Fibroblast of the conjunctiva (primary cell): ENCODE results near the gene PID1.

ENCODE experiments used
- DNase-seq: peaks from one replicate; pipeline ENCODE4 v3.0.0-alpha.2; 2010; ENCODE audit warnings: low read depth

Gene PID1

DNA sequence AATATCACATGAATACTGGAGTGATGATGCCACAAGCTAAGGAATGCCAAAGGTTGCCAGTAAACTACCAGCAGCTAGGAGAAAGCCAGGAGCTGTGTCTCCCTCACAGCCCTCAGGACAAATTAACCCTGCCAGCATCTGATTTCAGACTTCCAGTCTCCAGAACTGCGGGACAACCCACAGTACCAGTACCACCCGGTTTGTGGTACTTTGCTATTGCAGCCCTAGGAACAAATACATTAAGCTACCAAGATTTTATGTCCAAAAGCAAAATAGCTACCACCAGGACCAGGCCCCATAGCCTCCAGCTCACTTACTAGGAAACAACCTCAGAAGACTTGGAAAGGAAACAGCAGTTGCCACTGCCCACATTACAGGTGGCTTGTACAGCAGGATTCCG lies 10.0 kb downstream of the PID1 start:
- no peak for DNase-seq

GRCh38 chr2:229257985-229258384 lies 13.1 kb downstream of the PID1 start:
- DNase-seq, result no peak

DNA sequence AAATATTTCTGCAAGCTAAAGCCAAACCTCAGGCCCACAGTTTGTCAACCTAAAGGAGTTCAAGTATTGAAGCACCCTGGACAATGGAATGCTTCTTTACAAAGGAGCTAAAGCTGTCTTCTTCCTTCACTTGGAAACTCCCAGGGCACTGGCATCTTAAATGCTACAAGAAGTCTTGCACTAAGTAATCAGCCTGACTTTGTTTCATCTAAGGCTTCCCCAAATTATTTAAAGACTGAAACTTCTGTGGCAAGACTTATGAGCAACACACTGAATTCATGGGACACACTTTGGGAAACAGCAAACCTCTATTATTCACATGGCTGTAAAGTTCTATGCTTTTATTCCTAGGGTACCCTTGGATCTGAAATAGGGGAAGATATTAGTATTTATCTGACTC lies 14.7 kb downstream of the PID1 start:
- no peak for DNase-seq

GRCh38 chr2:229254206-229254605 lies 16.9 kb downstream of the PID1 start:
- DNase-seq, result no peak

- no peak for DNase-seq
Measured at GRCh38 chr2:229252996-229253395, 18.1 kb downstream of the PID1 start.

DNA sequence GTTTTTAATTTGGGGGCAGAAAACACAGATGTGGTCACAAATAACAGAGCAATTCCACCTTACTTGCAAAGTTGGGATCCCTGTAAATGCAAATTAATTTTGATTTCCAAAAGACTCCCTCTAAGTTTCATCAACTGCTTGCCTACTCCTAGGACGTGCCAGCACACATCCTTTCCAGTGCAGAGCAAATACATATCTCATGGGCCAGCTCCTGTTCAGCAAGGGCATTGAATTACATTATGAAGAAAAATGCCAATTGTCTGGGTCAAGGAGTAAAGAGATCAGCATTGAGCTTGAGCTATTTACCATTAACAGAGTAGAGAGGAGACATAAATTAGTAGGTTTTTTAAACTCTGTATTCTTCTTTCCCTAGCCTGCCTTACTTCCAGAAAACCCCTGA lies 18.8 kb downstream of the PID1 start:
- DNase-seq, result no peak

- no peak for DNase-seq
Measured at GRCh38 chr2:229249536-229249935, 21.6 kb downstream of the PID1 start.

DNA sequence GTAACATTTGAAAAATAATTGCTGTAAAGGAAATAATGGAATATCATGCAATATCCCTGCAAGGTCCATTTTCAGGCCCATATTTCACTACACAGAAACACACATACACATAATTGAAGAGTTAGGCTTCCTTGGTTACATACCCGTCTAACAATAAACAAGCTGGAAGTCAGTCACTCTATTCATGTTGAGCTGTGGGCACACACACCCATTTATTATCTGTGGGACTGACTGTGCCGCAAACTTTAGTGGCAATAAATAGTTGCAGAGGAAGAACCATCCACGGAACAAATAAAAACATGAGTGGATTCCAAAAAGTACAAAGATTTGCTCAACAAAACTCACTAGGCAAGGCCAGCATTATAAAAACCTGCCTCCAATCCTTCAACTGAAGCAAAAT lies 24.8 kb downstream of the PID1 start:
- DNase-seq, result no peak

DNA sequence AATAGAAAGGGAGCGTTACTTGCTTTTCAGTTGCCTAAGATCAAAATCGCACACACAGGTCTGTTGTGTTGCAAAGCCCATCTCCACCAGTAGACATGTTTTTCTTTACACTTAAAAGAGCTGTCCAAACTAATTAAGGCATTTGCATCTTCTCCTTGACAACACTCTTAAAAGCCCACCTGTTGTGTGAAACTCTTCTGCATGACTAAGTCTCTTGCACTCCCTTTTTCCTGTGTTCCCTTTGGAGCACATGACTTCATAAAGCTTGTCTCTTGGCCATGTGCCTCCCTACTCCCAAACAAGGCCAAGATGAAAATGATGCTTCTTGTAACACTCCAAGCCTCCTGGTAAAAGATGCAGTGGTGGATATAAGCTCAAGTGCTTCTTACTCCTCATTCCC lies 26.1 kb downstream of the PID1 start:
- DNase-seq, result no peak

- no peak for DNase-seq
Measured at GRCh38 chr2:229243890-229244560, 27.1 kb downstream of the PID1 start.

DNA sequence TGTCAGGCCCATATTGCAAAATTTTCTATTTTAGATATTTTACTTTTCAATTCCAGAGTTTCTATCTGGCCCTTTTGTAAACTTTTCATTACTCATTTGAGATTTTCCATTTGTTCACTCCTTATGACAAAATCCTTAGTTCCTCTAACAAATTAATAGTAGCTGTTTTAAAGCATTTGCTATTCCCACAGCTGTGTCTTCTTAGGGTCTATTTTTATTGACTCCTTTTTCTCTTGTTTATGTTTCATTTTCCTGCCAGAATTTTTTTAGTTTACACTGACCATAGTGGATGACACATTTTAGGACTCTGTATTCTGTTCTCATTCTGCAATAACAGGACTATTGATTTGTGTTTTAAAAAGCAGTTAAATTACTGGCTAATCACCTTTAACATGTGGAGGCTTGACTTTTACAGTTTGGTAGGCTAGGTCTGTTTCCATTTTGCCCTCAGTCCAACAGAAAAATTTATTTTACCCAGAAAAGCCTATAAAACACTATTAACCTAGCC lies 30.0 kb downstream of the PID1 start:
- no peak for DNase-seq

GRCh38 chr2:229239021-229239420 lies 32.1 kb downstream of the PID1 start:
- DNase-seq, result no peak

DNA sequence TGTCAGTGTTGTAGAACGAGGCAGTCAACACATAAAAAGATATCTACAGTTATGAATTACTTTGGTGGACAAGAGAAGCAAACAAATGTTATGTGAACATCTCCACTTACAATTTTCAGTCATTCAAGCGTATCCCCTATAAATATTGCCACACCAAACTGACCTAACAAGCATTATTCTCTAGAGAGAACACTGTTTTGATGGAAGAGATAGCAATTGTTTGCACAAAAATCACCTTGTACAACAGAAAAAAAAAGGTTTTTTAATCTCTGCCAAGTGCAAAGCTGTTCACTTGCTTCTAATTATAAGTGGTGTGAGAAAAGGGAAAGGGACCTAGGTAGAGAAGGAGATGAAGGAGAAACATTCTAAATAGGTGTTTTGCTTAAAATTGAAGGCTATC lies 33.8 kb downstream of the PID1 start:
- no peak for DNase-seq

DNA sequence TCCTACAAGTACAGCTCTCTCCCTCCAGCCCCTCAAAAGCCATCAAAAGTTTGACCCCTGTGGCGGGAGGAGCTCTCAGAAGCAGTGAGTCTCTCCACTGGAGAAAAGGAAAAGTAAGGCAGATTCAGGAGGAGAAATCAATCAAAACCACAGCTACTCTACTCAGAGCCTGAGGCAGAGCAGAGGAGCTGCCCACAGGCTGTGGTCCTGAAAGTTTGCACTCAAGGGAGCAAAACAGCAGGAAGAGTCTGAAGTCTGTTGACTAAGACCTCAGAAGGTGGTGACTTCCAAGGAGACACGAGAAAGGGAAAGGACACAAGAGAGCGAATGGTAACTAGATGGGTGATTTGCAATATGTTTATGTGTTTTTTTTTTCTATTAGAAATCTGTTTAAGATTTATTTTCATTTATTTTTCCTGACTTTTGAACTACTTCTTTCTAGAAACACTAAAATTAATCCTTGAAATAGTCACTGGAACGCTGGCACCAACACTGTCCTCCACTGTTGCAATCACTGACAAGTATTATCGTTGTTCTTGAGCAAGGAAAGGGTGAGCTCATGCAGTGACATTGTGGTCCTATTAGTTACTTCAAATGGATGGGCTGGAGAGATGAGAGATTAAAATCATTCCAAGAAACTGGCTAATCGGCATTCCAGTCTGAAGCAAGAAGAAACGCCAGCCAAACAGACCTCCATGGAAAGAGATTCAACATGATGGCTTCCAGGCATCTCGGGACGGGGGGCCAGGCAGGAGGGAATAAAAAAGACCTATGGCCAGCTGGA lies 35.8 kb downstream of the PID1 start:
- no peak for DNase-seq

- DNase-seq, result no peak
Measured at GRCh38 chr2:229231885-229232284, 39.2 kb downstream of the PID1 start.

GRCh38 chr2:229231328-229231868 lies 39.7 kb downstream of the PID1 start:
- no peak for DNase-seq

GRCh38 chr2:229230911-229231310 lies 40.2 kb downstream of the PID1 start:
- DNase-seq, result no peak

DNA sequence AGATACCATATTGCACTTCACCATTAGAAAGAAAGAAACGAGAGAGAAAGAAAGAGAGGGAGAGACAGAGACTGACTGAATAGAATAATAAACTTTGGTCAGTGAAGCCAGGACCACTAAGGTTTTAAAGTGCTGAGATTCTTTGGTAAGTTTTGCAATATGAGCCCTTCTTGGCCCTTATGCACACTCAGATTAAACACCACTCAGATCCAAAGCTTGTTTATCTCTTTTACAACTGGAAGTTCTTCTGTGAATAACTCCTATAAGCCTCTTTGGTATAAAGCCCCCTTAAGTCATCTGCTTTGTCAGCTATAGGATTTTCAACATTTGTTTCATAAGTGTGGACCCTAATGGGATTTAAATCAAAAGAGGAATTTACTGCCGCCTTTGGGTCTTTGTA lies 40.8 kb downstream of the PID1 start:
- DNase-seq, result no peak

- DNase-seq, result no peak
Measured at GRCh38 chr2:229226382-229226781, 44.7 kb downstream of the PID1 start.

- no peak for DNase-seq
Measured at GRCh38 chr2:229223107-229223506, 48.0 kb downstream of the PID1 start.

GRCh38 chr2:229221641-229222040 lies 49.4 kb downstream of the PID1 start:
- DNase-seq, result no peak

GRCh38 chr2:229220254-229220653 lies 50.8 kb downstream of the PID1 start:
- no peak for DNase-seq

DNA sequence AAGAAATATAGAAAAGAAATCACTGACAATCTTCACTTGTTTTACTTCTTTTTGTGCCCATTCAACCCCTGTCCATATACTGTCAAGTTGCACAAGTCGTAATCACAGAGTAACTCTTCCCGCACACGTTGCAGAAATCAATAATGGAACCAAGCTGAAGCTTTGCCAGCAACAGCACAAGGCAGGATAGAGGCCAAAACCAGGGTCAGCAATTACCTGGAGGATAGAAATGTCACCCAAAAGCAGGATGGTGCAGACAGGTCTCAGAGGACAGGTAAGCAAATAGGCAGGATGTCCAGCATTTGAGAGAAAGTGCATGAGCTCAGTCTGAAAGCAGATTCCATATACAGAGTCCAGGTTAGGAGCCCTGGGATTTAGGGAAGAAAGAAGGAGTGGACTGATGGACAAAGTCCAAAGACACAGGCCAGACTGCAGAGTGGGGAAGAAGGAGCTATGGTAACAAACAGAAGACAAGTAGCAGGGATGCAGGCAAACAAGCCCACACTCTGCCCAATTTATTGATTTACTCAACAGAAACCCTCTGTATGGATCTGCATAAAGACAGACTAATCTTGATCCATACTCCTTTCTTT lies 52.7 kb downstream of the PID1 start:
- no peak for DNase-seq
